ENCODE data around the gene ARL8A. TPM values are rescaled to one million over a fixed set of nuclear protein-coding genes. Genes with fewer than 3 reads are reported as not detected.

ARL8A gene
- total RNA-seq, 1 donor from 2014 or later: 59.7 TPM

- no peak for DNase-seq (ENCODE audit: low read depth)
- no peaks in the 10 kb centered on the region for H3K36me3 ChIP-seq (ENCODE audit: control insufficient read depth, insufficient read depth, low read length)
- no peaks in the 10 kb centered on the region for H3K27me3 ChIP-seq (ENCODE audit: control insufficient read depth, insufficient read depth, low read length)
- H3K4me3 ChIP-seq (ENCODE audit: low read depth, low read length): no peak overlapping the region
- no peak for TF ChIP-seq CTCF (IDR thresholded peaks at IDR 0.05; ENCODE audit: insufficient read depth, low read length, poor library complexity, severe bottlenecking)
These were observed 58.7 kb downstream of the ARL8A start for GRCh38 chr1:202085682-202086373.

GRCh38 chr1:202084791-202085681, 59.5 kb downstream of the ARL8A start:
- DNase-seq (ENCODE audit: low read depth): no peak
- no peak for TF ChIP-seq CTCF (IDR thresholded peaks at IDR 0.05; ENCODE audit: insufficient read depth, low read length, poor library complexity, severe bottlenecking)
- H3K27me3 ChIP-seq (ENCODE audit: control insufficient read depth, insufficient read depth, low read length): no peaks in the 10 kb centered on the region
- no peak overlapping the region for H3K4me3 ChIP-seq (ENCODE audit: low read depth, low read length)
- H3K36me3 ChIP-seq (ENCODE audit: control insufficient read depth, insufficient read depth, low read length): no peaks in the 10 kb centered on the region

Other genes with a start within 250 kb of the ARL8A start
- gene LMOD1, start 198.2 kb downstream of the ARL8A start, total RNA-seq: under 0.01 and 0.07 TPM in 2 replicates
- gene TIMM17A, start 189.2 kb downstream of the ARL8A start, total RNA-seq: 41.2 and 47.2 TPM in 2 replicates
- 75.8 and 97.4 TPM in 2 replicates for gene RNPEP, start 162.1 kb downstream of the ARL8A start, total RNA-seq
- gene ELF3, start 134.2 kb downstream of the ARL8A start, total RNA-seq: 128 and 153 TPM in 2 replicates
- gene GPR37L1, start 21.8 kb downstream of the ARL8A start, total RNA-seq: 0.04 and 0.07 TPM in 2 replicates
- 2.3 and 2.6 TPM in 2 replicates for gene PTPN7, start 15.9 kb upstream of the ARL8A start, total RNA-seq
- gene LGR6, start 49.1 kb upstream of the ARL8A start, total RNA-seq: 0.08 and 0.68 TPM in 2 replicates
- 11.7 and 19.5 TPM in 2 replicates for gene UBE2T, start 197.2 kb upstream of the ARL8A start, total RNA-seq
- 6.6 and 6.8 TPM in 2 replicates for gene PPP1R12B, start 204.0 kb upstream of the ARL8A start, total RNA-seq